GM23338 (cell line): ENCODE results near the gene RNF166. TPM values are rescaled to one million over a fixed set of nuclear protein-coding genes. Genes with fewer than 3 reads are reported as not detected.

Experiments used
- ATAC-seq: fragments of 200-7000 bp; cut with Tn5 transposase; 3 replicates; pipeline ENCODE4 v1.9.1; 2020
- DNase-seq: peaks from one replicate; pipeline ENCODE4 v3.0.0-alpha.2; 2015; ENCODE audit warnings: low spot score
- H2AFZ ChIP-seq: fragments of 200-600 bp; sonication (generic); 2 replicates; pipeline ENCODE4 v1.8.0; 2016; ENCODE audit warnings: antibody characterized with exemption, mild to moderate bottlenecking, moderate library complexity
- H3F3A ChIP-seq: fragments of 200-600 bp; sonication (generic); replicated peaks from 2 replicates; pipeline ENCODE4 v1.8.0; 2017; ENCODE audit warnings: antibody characterized with exemption, mixed run types, low read depth
- H3K27ac ChIP-seq: fragments of 200-600 bp; sonication (generic); 2 replicates; pipeline ENCODE4 v1.6.1; 2016; ENCODE audit warnings: low read depth
- H3K27me3 ChIP-seq: fragments of 200-600 bp; sonication (generic); 2 replicates; pipeline ENCODE4 v1.8.0; 2016; ENCODE audit warnings: mild to moderate bottlenecking, mixed run types, moderate library complexity; ENCODE audit not compliant: insufficient read depth
- H3K36me3 ChIP-seq: fragments of 200-600 bp; sonication (generic); 2 replicates; pipeline ENCODE4 v1.8.0; 2016; ENCODE audit warnings: mild to moderate bottlenecking; ENCODE audit not compliant: insufficient read depth
- H3K4me1 ChIP-seq: fragments of 200-600 bp; sonication (generic); 2 replicates; pipeline ENCODE4 v1.8.0; 2016; ENCODE audit warnings: mild to moderate bottlenecking, moderate library complexity; ENCODE audit not compliant: insufficient read depth
- H3K4me2 ChIP-seq: fragments of 200-600 bp; sonication (generic); 2 replicates; pipeline ENCODE4 v1.7.1; 2017; ENCODE audit warnings: mixed run types
- H3K4me3 ChIP-seq: fragments of 200-600 bp; sonication (generic); 2 replicates; pipeline ENCODE4 v1.6.1; 2016; ENCODE audit warnings: mixed run types
- H3K79me2 ChIP-seq: fragments of 200-600 bp; sonication (generic); replicated peaks from 2 replicates; pipeline ENCODE4 v1.8.0; 2017; ENCODE audit warnings: mild to moderate bottlenecking; ENCODE audit not compliant: insufficient read depth
- H3K9me2 ChIP-seq: fragments of 200-600 bp; sonication (generic); 2 replicates; pipeline ENCODE4 v1.8.0; 2017; ENCODE audit not compliant: insufficient read depth
- H4K20me1 ChIP-seq: fragments of 200-600 bp; sonication (generic); replicated peaks from 2 replicates; pipeline ENCODE4 v1.8.0; 2017; ENCODE audit warnings: mild to moderate bottlenecking; ENCODE audit not compliant: insufficient read depth
- H3K27ac Mint-ChIP-seq: 2 replicates; pipeline ENCODE4 v1.8.0; 2020; ENCODE audit warnings: inconsistent platforms, mild to moderate bottlenecking, moderate library complexity, mixed read lengths
- H3K27me3 Mint-ChIP-seq: 3 replicates; pipeline ENCODE4 v1.8.0; 2022; ENCODE audit warnings: low read depth, mild to moderate bottlenecking, moderate library complexity, mixed read lengths, inconsistent platforms; ENCODE audit not compliant: insufficient read depth, poor library complexity
- H3K36me3 Mint-ChIP-seq: 3 replicates; pipeline ENCODE4 v1.8.0; 2021; ENCODE audit warnings: low read depth, mild to moderate bottlenecking, inconsistent platforms, moderate library complexity, mixed read lengths
- H3K4me1 Mint-ChIP-seq: 3 replicates; pipeline ENCODE4 v1.8.0; 2020; ENCODE audit warnings: mild to moderate bottlenecking, inconsistent platforms, mixed read lengths
- H3K4me3 Mint-ChIP-seq: 3 replicates; pipeline ENCODE4 v1.8.0; 2021; ENCODE audit warnings: moderate library complexity, mild to moderate bottlenecking, inconsistent platforms, mixed read lengths
- H3K9me3 Mint-ChIP-seq: 3 replicates; pipeline ENCODE4 v1.8.0; 2020; ENCODE audit warnings: moderate library complexity, mild to moderate bottlenecking, inconsistent platforms, mixed read lengths
- CREB1 ChIP-seq: fragments of 250-450 bp; sonication (Bioruptor Pico); IDR thresholded peaks from 2 replicates; pipeline ENCODE4 v1.5.0; 2020; ENCODE audit warnings: low read depth, mild to moderate bottlenecking, moderate library complexity
- JUNB ChIP-seq: IDR thresholded peaks from one replicate; pipeline ENCODE4 v1.6.1; 2016; ENCODE audit warnings: antibody characterized with exemption; ENCODE audit not compliant: unreplicated experiment
- POLR2AphosphoS5 ChIP-seq: IDR thresholded peaks from 2 replicates; pipeline ENCODE4 v1.6.1; 2016; ENCODE audit warnings: antibody characterized with exemption, low read depth
- STAT1 ChIP-seq: IDR thresholded peaks from one replicate; pipeline ENCODE4 v1.6.1; 2016; ENCODE audit warnings: antibody characterized with exemption; ENCODE audit not compliant: unreplicated experiment
- ZNF462 ChIP-seq: fragments of 250-450 bp; sonication (Bioruptor Pico); IDR thresholded peaks from 2 replicates; pipeline ENCODE4 v1.5.0; 2020; ENCODE audit warnings: mild to moderate bottlenecking, moderate library complexity
- polyA plus RNA-seq: library from polyadenylated mRNA; unstranded; fragments of >200 nt; fragmentation: Nextera tagmentation; extraction: Ambion mirVana; gene quantifications from 2 replicates; pipeline ENCODE4 v1.2.1, GENCODE V29; 2016
- total RNA-seq: library from RNA; depleted of rRNA; stranded (reverse); fragments of >200 nt; shearing (Covaris generic); gene quantifications from 2 replicates; pipeline ENCODE4 v1.2.3, GENCODE V29; 2014
- TF ChIP-seq, protein P1 (sequence below), 2 experiments: fragments of 200-600 bp in 1 of 2; sonication (generic) in 1 of 2; conservative IDR thresholded peaks; 2 replicates each; pipeline versions ENCODE4 v1.5.1 to v1.6.1; 2016 to 2017; ENCODE audit warnings: antibody characterized with exemption in 2 of 2, low read depth in 2 of 2, mild to moderate bottlenecking in 2 of 2, moderate library complexity in 1 of 2
- TF ChIP-seq, protein P2 (sequence below): IDR thresholded peaks from 2 replicates; pipeline ENCODE4 v1.6.1; 2016; ENCODE audit warnings: antibody characterized with exemption

Gene RNF166
- total and polyA plus RNA-seq, 2 experiments from 2014 or later, result 24.9 to 43.4 TPM

DNA sequence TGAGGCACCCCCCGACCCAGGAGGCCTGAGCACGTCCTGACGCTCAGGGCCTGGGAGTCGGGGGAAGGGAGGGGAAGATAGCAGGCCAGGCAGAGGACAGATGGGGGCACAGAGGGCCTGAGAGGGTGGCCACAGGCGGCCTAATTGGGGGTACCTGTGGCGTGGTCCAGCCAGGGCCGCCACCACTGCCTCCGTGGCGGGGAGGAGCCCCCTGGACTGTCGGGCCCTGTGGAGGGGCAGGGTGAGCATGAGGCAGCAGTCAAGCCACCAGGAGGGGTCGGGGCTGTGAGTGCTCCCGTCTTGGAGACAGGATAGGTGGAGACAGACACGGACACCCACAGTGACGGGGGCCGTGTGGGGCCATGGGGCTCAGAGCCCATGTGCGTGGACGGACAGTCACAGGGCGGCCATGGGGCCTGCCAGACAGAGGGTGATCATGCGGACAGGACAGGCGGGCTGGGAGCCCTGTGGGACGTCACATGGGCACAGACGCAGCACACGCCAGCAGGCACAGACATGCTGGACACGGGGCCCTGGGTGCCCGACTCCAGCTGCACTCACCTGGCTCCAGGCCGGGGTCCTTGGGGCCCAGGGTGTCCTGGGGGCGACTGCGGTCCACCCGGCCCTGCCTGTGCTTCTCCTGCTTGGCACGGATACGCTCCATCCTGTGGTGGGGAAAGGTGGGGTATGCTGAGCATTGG is 18.8 kb upstream of the RNF166 start:
- peaks cover 17% of the 10 kb centered on the region for H3K27me3 Mint-ChIP-seq
- Histone ChIP-seq H3F3A (no peaks in the 10 kb centered on the region), H3K79me2 (no peaks in the 10 kb centered on the region), H3K9me2 (no peaks in the 10 kb centered on the region), H2AFZ (no peak overlapping the region), H3K4me1 (no peaks in the 10 kb centered on the region), H3K27ac (no peak overlapping the region), H4K20me1 (no peaks in the 10 kb centered on the region), H3K36me3 (no peaks in the 10 kb centered on the region), H3K4me3 (no peak overlapping the region), H3K27me3 (no peaks in the 10 kb centered on the region), H3K4me2 (no peak overlapping the region)
- H3K36me3 Mint-ChIP-seq, result peaks cover 11% of the 10 kb centered on the region
- H3K9me3 Mint-ChIP-seq, result no peaks in the 10 kb centered on the region
- no peak overlapping the region for H3K4me3 Mint-ChIP-seq
- H3K27ac Mint-ChIP-seq, result no peak overlapping the region
- DNase-seq (no peak), ATAC-seq (no peak)
- no peaks in the 10 kb centered on the region for H3K4me1 Mint-ChIP-seq
- no peak for TF ChIP-seq STAT1
- TF ChIP-seq JUNB, result no peak
- no peak for TF ChIP-seq CREB1 (CRISPR knock-in tag)
- TF ChIP-seq, protein P1, sequence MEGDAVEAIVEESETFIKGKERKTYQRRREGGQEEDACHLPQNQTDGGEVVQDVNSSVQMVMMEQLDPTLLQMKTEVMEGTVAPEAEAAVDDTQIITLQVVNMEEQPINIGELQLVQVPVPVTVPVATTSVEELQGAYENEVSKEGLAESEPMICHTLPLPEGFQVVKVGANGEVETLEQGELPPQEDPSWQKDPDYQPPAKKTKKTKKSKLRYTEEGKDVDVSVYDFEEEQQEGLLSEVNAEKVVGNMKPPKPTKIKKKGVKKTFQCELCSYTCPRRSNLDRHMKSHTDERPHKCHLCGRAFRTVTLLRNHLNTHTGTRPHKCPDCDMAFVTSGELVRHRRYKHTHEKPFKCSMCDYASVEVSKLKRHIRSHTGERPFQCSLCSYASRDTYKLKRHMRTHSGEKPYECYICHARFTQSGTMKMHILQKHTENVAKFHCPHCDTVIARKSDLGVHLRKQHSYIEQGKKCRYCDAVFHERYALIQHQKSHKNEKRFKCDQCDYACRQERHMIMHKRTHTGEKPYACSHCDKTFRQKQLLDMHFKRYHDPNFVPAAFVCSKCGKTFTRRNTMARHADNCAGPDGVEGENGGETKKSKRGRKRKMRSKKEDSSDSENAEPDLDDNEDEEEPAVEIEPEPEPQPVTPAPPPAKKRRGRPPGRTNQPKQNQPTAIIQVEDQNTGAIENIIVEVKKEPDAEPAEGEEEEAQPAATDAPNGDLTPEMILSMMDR (conservative IDR thresholded peaks at IDR 0.05; ENCODE audit: low read depth in 2 of 2), result no peak
- TF ChIP-seq, protein P2, sequence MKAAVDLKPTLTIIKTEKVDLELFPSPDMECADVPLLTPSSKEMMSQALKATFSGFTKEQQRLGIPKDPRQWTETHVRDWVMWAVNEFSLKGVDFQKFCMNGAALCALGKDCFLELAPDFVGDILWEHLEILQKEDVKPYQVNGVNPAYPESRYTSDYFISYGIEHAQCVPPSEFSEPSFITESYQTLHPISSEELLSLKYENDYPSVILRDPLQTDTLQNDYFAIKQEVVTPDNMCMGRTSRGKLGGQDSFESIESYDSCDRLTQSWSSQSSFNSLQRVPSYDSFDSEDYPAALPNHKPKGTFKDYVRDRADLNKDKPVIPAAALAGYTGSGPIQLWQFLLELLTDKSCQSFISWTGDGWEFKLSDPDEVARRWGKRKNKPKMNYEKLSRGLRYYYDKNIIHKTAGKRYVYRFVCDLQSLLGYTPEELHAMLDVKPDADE, result no peak
- no peak for TF ChIP-seq ZNF462
- no peak for TF ChIP-seq POLR2AphosphoS5
